Activated naive CD8-positive, alpha-beta T cell treated with anti-CD3 and anti-CD28 coated beads for 36 hours (primary cell): ENCODE measurements around the gene AKAP6. TPM values are rescaled to one million over a fixed set of nuclear protein-coding genes. Genes with fewer than 3 reads are reported as not detected.

ENCODE experiments used
- DNase-seq: peaks from one replicate; pipeline ENCODE4 v3.0.0; 2021
- H3K27ac Mint-ChIP-seq: one replicate; pipeline ENCODE4 v1.8.0; 2022; ENCODE audit warnings: mild to moderate bottlenecking, moderate library complexity, mixed read lengths
- H3K27me3 Mint-ChIP-seq: one replicate; pipeline ENCODE4 v1.8.0; 2022; ENCODE audit warnings: mild to moderate bottlenecking, mixed read lengths
- H3K36me3 Mint-ChIP-seq: one replicate; pipeline ENCODE4 v1.8.0; 2021; ENCODE audit warnings: mild to moderate bottlenecking, mixed read lengths
- H3K4me1 Mint-ChIP-seq: one replicate; pipeline ENCODE4 v1.8.0; 2021; ENCODE audit warnings: mixed read lengths
- H3K4me3 Mint-ChIP-seq: one replicate; pipeline ENCODE4 v1.8.0; 2022; ENCODE audit warnings: mild to moderate bottlenecking, moderate library complexity, mixed read lengths
- H3K9me3 Mint-ChIP-seq: one replicate; pipeline ENCODE4 v1.8.0; 2022; ENCODE audit warnings: mixed read lengths
- total RNA-seq, 2 experiments: library from RNA; stranded (reverse); gene quantifications; one replicate each; pipeline ENCODE4 v1.2.3, GENCODE V29; 2021

The AKAP6 gene
- total RNA-seq, 2 experiments from 2014 or later = 1.3 to 2.1 TPM

DNA sequence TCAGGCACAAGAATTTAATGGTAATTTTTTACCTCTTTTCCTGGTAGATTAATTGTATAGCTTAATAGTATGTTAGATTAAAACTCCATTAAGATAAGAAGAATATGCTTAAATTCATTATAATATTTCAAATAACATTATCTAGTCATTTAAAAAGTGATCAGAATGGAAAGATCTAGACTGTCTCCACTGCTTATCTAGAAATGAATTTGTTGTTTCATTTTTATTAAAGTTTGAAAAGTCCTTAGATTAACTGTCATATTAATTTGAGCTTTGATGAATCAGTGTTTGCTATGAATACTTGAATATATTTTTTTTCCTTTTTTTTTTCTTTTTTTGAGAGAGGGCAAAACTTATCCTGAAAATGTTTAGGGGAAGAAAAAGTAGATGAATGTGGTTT is 373.0 kb downstream of the AKAP6 start:
- Mint-ChIP-seq H3K27ac (no peak overlapping the region), H3K4me3 (no peak overlapping the region), H3K9me3 (no peaks in the 10 kb centered on the region)

GRCh38 chr14:32702562-32702961 is 373.5 kb downstream of the AKAP6 start:
- peak; percentile 2 for DNase-seq

More for the DNA sequence above, 373.0 kb downstream of the AKAP6 start:
- DNase-seq = no peak
- H3K4me1 Mint-ChIP-seq = peaks cover 2% of the 10 kb centered on the region
- H3K27me3 Mint-ChIP-seq = no peaks in the 10 kb centered on the region
- H3K36me3 Mint-ChIP-seq = no peaks in the 10 kb centered on the region

DNA sequence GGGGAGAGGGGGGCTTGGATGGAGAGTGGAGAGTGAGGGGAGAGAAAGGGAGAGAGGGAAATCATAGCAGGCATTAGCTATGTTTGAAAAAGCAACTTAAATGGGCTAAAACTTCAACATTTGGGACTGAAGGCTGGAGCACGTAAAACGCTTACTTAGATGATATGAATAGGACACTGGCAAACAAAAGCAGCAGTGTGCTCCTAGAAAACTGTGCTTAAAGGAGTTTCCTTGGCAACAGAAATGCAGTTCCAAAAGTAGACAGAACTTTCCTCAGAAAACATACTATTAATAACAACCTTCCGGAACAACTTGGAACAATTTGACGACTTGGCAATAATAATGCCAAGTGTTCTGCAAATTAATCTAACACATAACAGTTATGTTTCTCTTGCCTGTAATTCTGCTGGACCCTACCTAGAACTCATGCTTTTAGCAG is 374.1 kb downstream of the AKAP6 start:
- H3K9me3 Mint-ChIP-seq = no peaks in the 10 kb centered on the region
- no peak overlapping the region for H3K4me3 Mint-ChIP-seq
- peaks cover 2% of the 10 kb centered on the region for H3K4me1 Mint-ChIP-seq

More at GRCh38 chr14:32702562-32702961, 373.5 kb downstream of the AKAP6 start:
- Mint-ChIP-seq H3K9me3 (no peaks in the 10 kb centered on the region), H3K4me1 (peaks cover 2% of the 10 kb centered on the region), H3K4me3 (no peak overlapping the region), H3K27ac (no peak overlapping the region), H3K36me3 (no peaks in the 10 kb centered on the region), H3K27me3 (no peaks in the 10 kb centered on the region)

DNA sequence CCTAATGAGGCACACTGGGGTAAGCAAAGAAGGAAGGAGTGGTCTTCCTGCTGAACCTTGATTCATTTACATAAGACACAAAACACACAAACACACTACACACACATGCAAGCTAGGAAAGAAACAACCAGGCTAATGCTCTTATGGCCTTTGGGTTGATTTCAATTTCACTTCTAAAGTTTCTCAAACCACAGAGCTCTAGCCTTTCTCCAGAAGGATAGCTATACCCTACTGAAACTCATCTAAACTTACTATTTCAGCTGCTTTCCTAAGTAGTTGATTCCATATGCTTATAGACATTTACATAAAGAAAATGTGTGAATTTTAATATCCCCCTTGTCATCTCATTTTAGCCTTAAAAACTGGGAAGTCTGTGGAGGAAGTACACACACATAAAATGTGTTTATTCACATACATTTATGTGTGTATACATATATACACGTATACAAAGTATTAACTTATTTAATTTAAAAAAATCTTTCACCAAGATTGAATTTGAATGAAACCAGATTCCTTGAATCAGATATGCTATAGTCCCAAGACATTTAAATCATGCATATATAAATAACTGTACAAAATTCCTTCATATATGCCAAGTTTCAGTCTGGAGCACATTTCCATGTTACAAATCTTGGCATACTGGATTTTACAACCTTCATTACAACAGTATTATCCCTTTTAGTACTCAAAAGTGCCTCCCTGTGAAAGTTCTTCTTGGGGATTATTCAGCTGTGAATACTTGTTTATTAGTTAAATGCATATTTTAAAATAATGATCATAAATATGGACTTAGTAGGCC is 377.8 kb downstream of the AKAP6 start:
- no peak for DNase-seq
- Mint-ChIP-seq H3K4me3 (no peak overlapping the region), H3K27ac (no peak overlapping the region), H3K9me3 (no peaks in the 10 kb centered on the region), H3K27me3 (peaks cover 4% of the 10 kb centered on the region), H3K36me3 (no peaks in the 10 kb centered on the region), H3K4me1 (peaks cover 2% of the 10 kb centered on the region)

More for the DNA sequence above, 374.1 kb downstream of the AKAP6 start:
- Mint-ChIP-seq H3K36me3 (no peaks in the 10 kb centered on the region), H3K27ac (no peak overlapping the region), H3K27me3 (no peaks in the 10 kb centered on the region)
- DNase-seq = no peak

GRCh38 chr14:32707742-32708500 is 378.8 kb downstream of the AKAP6 start:
- DNase-seq = no peak
- no peak overlapping the region for H3K27ac Mint-ChIP-seq
- H3K27me3 Mint-ChIP-seq = peaks cover 4% of the 10 kb centered on the region
- no peaks in the 10 kb centered on the region for H3K9me3 Mint-ChIP-seq
- H3K4me3 Mint-ChIP-seq = no peak overlapping the region
- H3K36me3 Mint-ChIP-seq = no peaks in the 10 kb centered on the region
- H3K4me1 Mint-ChIP-seq = no peaks in the 10 kb centered on the region

GRCh38 chr14:32709027-32709426 is 379.9 kb downstream of the AKAP6 start:
- H3K9me3 Mint-ChIP-seq = no peaks in the 10 kb centered on the region
- H3K27ac Mint-ChIP-seq = no peak overlapping the region
- H3K4me1 Mint-ChIP-seq = no peaks in the 10 kb centered on the region
- no peak overlapping the region for H3K4me3 Mint-ChIP-seq
- H3K36me3 Mint-ChIP-seq = no peaks in the 10 kb centered on the region
- DNase-seq = no peak
- peaks cover 4% of the 10 kb centered on the region for H3K27me3 Mint-ChIP-seq

GRCh38 chr14:32710231-32710671 is 381.2 kb downstream of the AKAP6 start:
- peaks cover 4% of the 10 kb centered on the region for H3K27me3 Mint-ChIP-seq
- H3K9me3 Mint-ChIP-seq = no peaks in the 10 kb centered on the region
- DNase-seq = no peak
- no peak overlapping the region for H3K4me3 Mint-ChIP-seq
- no peaks in the 10 kb centered on the region for H3K36me3 Mint-ChIP-seq
- no peak overlapping the region for H3K27ac Mint-ChIP-seq
- no peaks in the 10 kb centered on the region for H3K4me1 Mint-ChIP-seq

- Mint-ChIP-seq H3K27ac (no peak overlapping the region), H3K9me3 (no peaks in the 10 kb centered on the region), H3K4me1 (no peaks in the 10 kb centered on the region), H3K27me3 (peaks cover 4% of the 10 kb centered on the region), H3K4me3 (no peak overlapping the region), H3K36me3 (no peaks in the 10 kb centered on the region)
- DNase-seq = no peak
Observed at GRCh38 chr14:32710731-32711680, 381.9 kb downstream of the AKAP6 start.

DNA sequence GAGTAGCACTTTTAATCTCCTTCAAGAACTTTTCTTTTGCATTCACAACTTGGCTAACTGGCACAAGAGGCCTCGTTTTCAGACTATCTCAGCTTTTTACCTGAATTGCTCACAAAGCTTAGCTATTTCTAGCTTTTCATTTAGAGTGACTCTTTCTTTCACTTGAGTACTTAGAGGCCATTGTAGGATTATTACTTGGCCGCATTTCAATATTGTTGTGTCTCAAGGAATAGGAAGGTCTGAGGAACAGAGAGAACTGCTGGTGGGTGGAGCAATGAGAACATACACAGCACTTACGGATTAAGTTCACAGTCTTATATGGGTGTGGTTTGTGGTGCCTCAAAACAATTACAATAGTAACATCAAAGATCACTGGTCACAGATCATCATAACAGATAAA is 384.8 kb downstream of the AKAP6 start:
- Mint-ChIP-seq H3K27ac (no peak overlapping the region), H3K4me1 (no peaks in the 10 kb centered on the region), H3K36me3 (no peaks in the 10 kb centered on the region), H3K27me3 (peaks cover 4% of the 10 kb centered on the region), H3K9me3 (no peaks in the 10 kb centered on the region), H3K4me3 (no peak overlapping the region)
- no peak for DNase-seq

GRCh38 chr14:32719601-32720000 is 390.5 kb downstream of the AKAP6 start:
- DNase-seq = no peak
- Mint-ChIP-seq H3K36me3 (no peaks in the 10 kb centered on the region), H3K4me3 (no peak overlapping the region), H3K27me3 (no peaks in the 10 kb centered on the region), H3K4me1 (no peaks in the 10 kb centered on the region), H3K27ac (no peak overlapping the region), H3K9me3 (no peaks in the 10 kb centered on the region)

GRCh38 chr14:32720927-32721326 is 391.8 kb downstream of the AKAP6 start:
- Mint-ChIP-seq H3K27me3 (no peaks in the 10 kb centered on the region), H3K36me3 (no peaks in the 10 kb centered on the region), H3K4me1 (no peaks in the 10 kb centered on the region), H3K9me3 (no peaks in the 10 kb centered on the region), H3K4me3 (no peak overlapping the region), H3K27ac (no peak overlapping the region)
- DNase-seq = no peak

GRCh38 chr14:32722631-32723183 is 393.6 kb downstream of the AKAP6 start:
- Mint-ChIP-seq H3K27me3 (no peaks in the 10 kb centered on the region), H3K4me3 (no peak overlapping the region), H3K9me3 (no peaks in the 10 kb centered on the region), H3K27ac (no peak overlapping the region), H3K4me1 (no peaks in the 10 kb centered on the region), H3K36me3 (no peaks in the 10 kb centered on the region)
- DNase-seq = no peak

DNA sequence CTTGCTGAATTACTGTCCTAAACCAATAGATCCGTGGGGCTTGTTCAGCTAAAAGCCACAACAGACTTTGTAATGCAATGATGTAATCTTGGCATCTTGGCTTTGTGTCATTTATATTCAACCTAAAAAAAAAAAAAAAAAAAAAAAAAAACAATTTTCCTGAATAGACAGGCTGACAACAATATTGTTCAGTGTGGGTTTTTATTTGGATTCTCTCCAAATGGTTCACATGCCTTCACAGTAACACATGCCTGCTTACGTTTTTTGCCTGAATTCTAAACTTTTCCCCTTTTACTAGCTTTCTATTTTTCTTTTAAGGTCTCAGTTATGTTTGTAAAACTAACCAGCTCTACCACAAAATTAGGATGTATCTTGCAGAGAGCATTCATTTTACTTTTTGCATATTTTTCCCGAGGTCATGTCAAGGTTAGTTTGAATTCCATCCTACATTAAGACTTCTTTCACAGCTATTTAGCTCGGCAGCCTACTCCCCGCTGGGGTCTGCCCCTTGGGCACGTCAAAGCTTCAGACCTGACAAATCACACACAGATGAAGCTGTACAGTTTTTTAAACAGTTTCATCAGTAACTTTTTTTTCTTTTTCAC is 395.9 kb downstream of the AKAP6 start:
- no peaks in the 10 kb centered on the region for H3K36me3 Mint-ChIP-seq
- no peaks in the 10 kb centered on the region for H3K4me1 Mint-ChIP-seq
- H3K27me3 Mint-ChIP-seq = no peaks in the 10 kb centered on the region
- H3K9me3 Mint-ChIP-seq = no peaks in the 10 kb centered on the region
- DNase-seq = no peak
- no peak overlapping the region for H3K27ac Mint-ChIP-seq
- H3K4me3 Mint-ChIP-seq = no peak overlapping the region

DNA sequence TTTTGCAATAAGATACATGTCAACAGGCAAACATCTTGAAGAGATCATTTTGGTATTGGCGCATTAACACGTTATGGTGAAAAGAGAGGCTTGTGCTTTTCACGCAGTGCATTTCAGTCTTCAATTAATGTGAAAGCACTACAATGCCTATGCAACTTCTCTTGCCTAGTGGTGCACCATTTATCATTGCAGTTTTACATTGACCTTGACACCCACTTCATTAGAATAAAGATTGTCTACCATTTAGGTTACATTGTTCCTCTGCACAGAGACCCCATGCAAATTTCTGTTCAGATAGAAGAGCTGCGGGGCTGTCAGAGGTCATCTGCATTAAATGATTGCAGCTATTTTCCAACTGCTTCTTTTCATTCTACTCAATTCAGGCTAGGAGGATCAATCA is 397.4 kb downstream of the AKAP6 start:
- H3K9me3 Mint-ChIP-seq = no peaks in the 10 kb centered on the region
- no peak for DNase-seq
- H3K27ac Mint-ChIP-seq = no peak overlapping the region
- H3K4me1 Mint-ChIP-seq = no peaks in the 10 kb centered on the region
- H3K36me3 Mint-ChIP-seq = no peaks in the 10 kb centered on the region
- no peak overlapping the region for H3K4me3 Mint-ChIP-seq
- no peaks in the 10 kb centered on the region for H3K27me3 Mint-ChIP-seq
